A673 (cell line): ENCODE results near the gene ANKS3.

Experiments
- CTCF ChIP-seq: fragments of 300-800, 200-600 bp; sonication (generic); conservative IDR thresholded peaks from 2 replicates; pipeline ENCODE4 v1.5.1; 2017; ENCODE audit warnings: low read depth, mild to moderate bottlenecking, antibody characterized with exemption, low read length, moderate library complexity, mixed read lengths
- EZH2 ChIP-seq: fragments of 200-600 bp; sonication (generic); IDR thresholded peaks from 2 replicates; pipeline ENCODE4 v1.6.1; 2017; ENCODE audit warnings: borderline replicate concordance, low read depth, mild to moderate bottlenecking, mixed read lengths, antibody characterized with exemption, low read length; ENCODE audit not compliant: poor library complexity, severe bottlenecking

- TF ChIP-seq CTCF (no peak), EZH2 (no peak)
These were observed 38.3 kb upstream of the ANKS3 start for GRCh38 chr16:4772351-4772750.
